Stimulated activated CD8-positive, alpha-beta memory T cell treated with anti-CD3 and anti-CD28 coated beads, Interleukin-15, amount 100 ng/mL, for 24 hours (primary cell): ENCODE results near the gene CSNK2B.

Experiments
- DNase-seq: peaks from one replicate; pipeline ENCODE4 v3.0.0-alpha.2; 2020; ENCODE audit warnings: low read depth

Gene CSNK2B

GRCh38 chr6:31660381-31661261, 5.3 kb upstream of the CSNK2B start, which contains the start of gene C6orf47:
Gene C6orf47, minus strand, starts transcription at chr6:31660778. Its CDS starts 831 bp downstream, at chr6:31659947.
- DNase-seq = peak; percentile 47

GRCh38 chr6:31661262-31662123, 4.4 kb upstream of the CSNK2B start:
- no peak for DNase-seq

- DNase-seq = no peak
Measured at GRCh38 chr6:31662124-31662723, 3.7 kb upstream of the CSNK2B start.

- no peak for DNase-seq
Measured at GRCh38 chr6:31663126-31663960, 2.5 kb upstream of the CSNK2B start.

- DNase-seq = no peak
Measured at GRCh38 chr6:31663961-31664789, 1.7 kb upstream of the CSNK2B start.

GRCh38 chr6:31664790-31665500, 935 bp upstream of the CSNK2B start, which contains the start of gene GPANK1:
Gene GPANK1, minus strand, starts transcription at chr6:31664997. Its CDS starts 519 bp downstream, at chr6:31664478.
- peak; percentile 73 for DNase-seq

GRCh38 chr6:31666337-31666965, 571 bp downstream of the CSNK2B start:
- DNase-seq = no peak

- no peak for DNase-seq
Measured at GRCh38 chr6:31669676-31670075, 3.8 kb downstream of the CSNK2B start, which contains the start of gene LY6G5B. Gene LY6G5B, plus strand, starts transcription at chr6:31669976. Its CDS starts 975 bp downstream, at chr6:31670951.

- DNase-seq = no peak
Measured at GRCh38 chr6:31676322-31676903, 10.5 kb downstream of the CSNK2B start.

- DNase-seq = no peak
Measured at GRCh38 chr6:31676904-31677303, 11.0 kb downstream of the CSNK2B start.

- DNase-seq = no peak
Measured at GRCh38 chr6:31677955-31678354, 12.1 kb downstream of the CSNK2B start.

- no peak for DNase-seq
Measured at GRCh38 chr6:31680226-31681134, 14.6 kb downstream of the CSNK2B start, which contains the start of gene LY6G5C. Gene LY6G5C, minus strand, starts transcription at chr6:31681067. Its CDS starts 694 bp downstream, at chr6:31680373.

- DNase-seq = no peak
Measured at GRCh38 chr6:31681135-31681671, 15.3 kb downstream of the CSNK2B start.

- no peak for DNase-seq
Measured at GRCh38 chr6:31683591-31683990, 17.7 kb downstream of the CSNK2B start.

- DNase-seq = no peak
Measured at GRCh38 chr6:31686483-31686882, 20.6 kb downstream of the CSNK2B start.

GRCh38 chr6:31687321-31687720, 21.4 kb downstream of the CSNK2B start:
- DNase-seq = no peak
